Fibroblast of skin of right quadriceps (primary cell): ENCODE measurements around the gene TRPT1.

Experiments used
- DNase-seq: peaks from one replicate; pipeline ENCODE4 v3.0.0-alpha.2; 2013

The TRPT1 gene

DNA sequence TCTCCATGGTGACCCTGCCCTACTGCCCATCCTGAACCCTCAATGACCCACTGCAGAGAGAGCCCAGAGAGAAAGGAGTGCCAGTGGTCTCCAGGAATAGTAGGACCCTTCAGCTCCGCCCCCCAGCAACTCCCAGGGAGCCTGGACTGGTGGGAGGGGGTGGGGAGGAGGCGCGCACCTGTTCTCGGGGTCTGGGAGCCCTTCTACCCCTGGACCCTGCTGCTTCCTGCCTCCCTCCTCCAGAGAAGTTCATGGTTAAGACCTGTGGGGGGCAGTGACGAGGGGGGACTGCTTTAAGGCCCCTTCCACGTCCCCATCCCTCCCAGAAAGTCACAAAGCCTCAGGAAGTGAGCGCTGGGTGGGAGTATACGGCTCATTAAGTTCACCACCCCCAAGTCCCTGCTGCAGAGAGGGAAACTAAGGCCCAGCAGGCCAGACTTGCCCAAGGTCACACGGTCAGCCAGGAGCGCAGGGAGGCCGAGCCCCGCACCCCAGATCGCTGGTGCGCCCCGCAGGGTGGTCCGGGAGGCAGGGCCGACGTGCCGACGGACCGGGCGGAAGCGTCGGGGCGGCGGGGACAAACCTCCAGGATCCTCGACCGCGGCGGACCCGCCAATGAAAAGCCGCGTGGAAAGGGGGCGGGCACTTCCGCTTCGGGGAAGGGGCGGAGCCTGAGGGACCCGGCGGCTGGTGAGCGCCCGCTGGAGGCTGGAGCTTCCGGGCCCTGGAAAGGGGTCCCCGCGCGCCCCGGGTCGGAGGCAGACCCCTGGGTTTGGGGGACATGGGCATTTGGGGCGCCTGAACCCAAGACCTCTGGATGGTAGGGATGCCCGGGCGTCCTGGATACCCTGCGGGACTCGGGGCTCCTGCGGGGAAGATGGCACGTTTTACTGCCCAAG lies at the start of gene TRPT1, which contains the start of gene NUDT22:
TSS of gene TRPT1 (minus strand) at position 579 of the 899 bp plus-strand sequence. CDS start at position 253, 326 bp downstream.
TSS of gene NUDT22 (plus strand) at position 667 of the 899 bp plus-strand sequence. CDS start 379 bp downstream, outside the sequence.
- DNase-seq, result peak; percentile 81

DNA sequence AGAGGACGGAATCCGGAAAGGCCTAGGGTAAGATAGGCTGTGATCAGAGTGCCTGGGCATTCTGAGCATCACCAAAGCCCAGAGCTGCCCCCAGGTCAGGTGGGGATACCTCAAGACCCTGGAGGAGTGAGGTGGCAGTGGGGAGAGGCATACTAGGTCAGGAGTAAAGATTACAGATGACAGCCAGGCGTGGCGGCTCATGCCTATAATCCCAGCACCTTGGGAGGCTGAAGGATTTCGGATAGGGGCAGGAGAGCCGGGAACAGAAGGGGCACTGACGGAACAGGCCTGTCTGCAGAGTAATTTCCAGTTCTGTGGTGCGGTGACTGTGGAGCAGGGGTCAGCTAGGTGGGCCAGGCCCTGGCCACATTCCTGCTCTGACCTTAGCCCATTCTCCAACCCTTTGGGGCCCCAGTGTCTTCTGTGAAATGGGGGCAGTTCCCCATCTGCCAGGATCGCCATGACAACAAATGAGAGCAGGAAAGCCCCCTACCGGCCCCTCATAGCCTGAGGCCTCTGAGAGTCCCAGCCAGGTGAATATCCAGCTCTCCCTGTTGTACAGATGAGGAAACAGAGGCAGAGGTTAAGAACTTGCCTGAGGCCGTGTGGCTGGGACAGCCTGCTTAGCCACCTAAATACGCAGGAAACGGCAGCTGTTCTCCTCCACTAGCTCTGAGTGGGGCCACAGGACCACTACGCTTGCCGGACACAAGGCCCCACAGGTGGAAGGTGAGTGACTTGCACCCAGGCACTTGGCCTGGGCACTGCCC lies 49.2 kb upstream of the TRPT1 start:
- DNase-seq, result no peak

GRCh38 chr11:64269540-64270220 lies 43.7 kb upstream of the TRPT1 start:
- DNase-seq, result peak; percentile 100

GRCh38 chr11:64268893-64269539 lies 43.0 kb upstream of the TRPT1 start:
- peak; percentile 24 for DNase-seq

DNA sequence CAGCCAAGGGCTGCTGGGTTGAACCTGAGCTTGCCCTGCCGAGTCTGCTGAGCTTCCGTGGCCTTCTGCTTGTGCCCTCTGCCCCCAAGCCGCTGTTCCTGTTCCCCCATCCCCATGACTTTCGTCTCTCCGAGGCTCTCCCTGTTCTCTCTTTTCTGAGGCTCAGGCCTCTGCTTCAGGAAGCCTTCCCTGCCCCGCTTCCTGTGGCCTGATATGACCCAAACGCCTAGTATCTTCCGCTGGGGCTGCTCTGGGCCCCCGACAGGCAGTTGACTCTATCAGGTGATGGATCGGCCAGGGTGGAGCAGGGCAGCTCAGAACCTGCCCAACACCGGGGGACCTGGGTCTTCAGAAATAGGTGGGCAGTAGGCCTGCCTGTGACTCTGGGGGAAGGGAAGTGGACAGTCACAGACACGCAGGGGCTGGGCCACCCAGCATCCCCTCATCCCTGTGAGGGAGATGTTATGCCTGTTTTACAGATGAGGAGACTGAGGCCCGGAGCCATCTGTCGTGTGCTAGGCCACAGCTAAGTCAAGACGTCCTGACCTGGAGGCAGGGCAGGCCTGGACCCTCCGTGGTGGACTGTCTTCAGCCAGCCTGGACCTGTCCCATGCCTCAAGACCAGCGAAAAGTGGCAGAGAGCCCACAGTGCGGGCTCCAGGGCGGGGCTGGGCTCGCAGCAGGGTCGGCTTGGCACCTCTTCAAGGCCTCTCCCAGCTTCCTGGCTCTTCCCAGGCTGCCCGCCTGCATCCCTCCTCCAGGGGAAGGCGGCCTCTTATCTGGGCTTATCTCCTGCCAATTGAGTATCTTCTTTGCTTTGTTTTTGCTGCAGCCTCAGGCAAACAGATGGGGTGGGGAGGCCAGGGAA lies 42.3 kb upstream of the TRPT1 start:
- DNase-seq, result peak; percentile 31

DNA sequence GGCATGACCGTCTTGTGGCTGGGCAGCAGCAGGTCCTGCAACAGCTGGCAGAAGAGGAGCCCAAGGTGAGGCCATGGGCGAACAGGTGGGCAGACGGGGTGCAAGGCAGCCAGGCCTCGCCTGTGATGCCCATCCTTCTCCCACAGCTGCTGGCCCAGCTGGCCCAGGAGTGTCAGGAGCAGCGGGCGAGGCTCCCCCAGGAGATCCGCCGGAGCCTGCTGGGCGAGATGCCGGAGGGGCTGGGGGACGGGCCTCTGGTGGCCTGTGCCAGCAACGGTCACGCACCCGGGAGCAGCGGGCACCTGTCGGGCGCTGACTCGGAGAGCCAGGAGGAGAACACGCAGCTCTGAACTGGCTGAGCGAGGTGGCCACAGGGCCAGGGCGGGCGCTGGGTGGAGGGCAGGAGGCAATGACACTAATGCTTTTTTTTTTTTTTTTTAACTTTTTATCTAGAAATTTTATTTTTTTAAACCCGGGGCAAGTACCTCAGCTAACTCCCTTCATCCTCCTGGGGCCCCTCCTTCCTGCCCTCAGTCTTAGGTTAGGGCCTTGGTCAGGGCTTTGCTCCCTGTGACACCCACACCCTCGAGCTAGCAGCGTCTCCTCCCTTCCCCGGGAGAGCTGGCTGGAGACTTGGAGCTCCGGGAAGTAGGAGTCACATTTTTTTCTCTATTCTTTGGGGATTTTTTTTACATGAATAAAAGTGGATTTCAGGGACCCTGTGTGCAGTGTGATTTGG lies 41.4 kb upstream of the TRPT1 start:
- no peak for DNase-seq

- DNase-seq, result no peak
Observed at GRCh38 chr11:64266339-64266738, 40.4 kb upstream of the TRPT1 start.

DNA sequence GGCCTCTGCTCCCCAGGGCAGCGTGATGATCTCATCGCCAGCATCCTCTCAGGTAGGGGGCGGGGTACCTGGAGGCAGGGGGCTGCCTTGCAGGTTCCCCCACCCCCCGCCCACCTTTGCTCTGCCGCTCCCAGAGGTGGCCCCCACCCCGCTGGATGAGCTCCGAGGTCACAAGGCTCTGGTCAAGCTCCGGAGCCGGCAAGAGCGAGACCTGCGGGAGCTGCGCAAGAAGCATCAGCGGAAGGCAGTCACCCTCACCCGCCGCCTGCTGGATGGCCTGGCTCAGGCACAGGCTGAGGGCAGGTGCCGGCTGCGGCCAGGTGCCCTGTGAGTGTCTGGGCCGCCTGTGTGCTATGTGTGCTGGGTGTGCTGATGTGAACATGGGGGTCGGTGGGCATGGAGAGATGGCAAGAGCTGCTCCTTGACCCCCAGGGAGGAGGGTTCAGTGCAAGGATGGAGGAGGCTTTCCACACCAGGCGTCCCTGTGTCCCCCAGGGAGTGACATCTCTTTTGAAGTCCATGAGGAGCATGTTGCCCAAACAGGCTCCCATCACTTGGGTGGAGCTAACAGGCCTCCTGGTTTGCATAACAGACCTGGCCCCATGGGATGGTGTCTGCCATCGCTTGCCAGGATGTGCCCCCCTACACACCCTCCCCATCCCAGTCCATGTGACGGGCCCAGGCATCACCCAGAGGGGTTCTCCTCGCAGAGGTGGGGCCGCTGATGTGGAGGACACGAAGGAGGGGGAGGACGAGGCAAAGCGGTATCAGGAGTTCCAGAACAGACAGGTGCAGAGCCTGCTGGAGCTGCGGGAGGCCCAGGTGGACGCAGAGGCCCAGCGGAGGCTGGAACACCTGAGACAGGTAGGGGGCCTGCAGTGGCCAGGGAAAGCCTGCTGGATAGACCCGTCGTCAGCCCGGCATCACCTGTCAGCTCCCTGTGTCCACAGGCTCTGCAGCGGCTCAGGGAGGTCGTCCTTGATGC lies 39.5 kb upstream of the TRPT1 start:
- no peak for DNase-seq

GRCh38 chr11:64264371-64264852 lies 38.4 kb upstream of the TRPT1 start:
- no peak for DNase-seq

GRCh38 chr11:64263947-64264317 lies 37.9 kb upstream of the TRPT1 start:
- no peak for DNase-seq

GRCh38 chr11:64263021-64263946 lies 37.3 kb upstream of the TRPT1 start:
- DNase-seq, result no peak

GRCh38 chr11:64262271-64263002 lies 36.5 kb upstream of the TRPT1 start:
- DNase-seq, result no peak

- no peak for DNase-seq
Observed at GRCh38 chr11:64261556-64262080, 35.6 kb upstream of the TRPT1 start.

GRCh38 chr11:64260147-64260708 lies 34.2 kb upstream of the TRPT1 start:
- DNase-seq, result no peak

- DNase-seq, result no peak
Observed at GRCh38 chr11:64259533-64260067, 33.6 kb upstream of the TRPT1 start.

- no peak for DNase-seq
Observed at GRCh38 chr11:64258946-64259532, 33.1 kb upstream of the TRPT1 start.
